ENCODE results near the gene ZNF827.

- TF ChIP-seq, protein P1, sequence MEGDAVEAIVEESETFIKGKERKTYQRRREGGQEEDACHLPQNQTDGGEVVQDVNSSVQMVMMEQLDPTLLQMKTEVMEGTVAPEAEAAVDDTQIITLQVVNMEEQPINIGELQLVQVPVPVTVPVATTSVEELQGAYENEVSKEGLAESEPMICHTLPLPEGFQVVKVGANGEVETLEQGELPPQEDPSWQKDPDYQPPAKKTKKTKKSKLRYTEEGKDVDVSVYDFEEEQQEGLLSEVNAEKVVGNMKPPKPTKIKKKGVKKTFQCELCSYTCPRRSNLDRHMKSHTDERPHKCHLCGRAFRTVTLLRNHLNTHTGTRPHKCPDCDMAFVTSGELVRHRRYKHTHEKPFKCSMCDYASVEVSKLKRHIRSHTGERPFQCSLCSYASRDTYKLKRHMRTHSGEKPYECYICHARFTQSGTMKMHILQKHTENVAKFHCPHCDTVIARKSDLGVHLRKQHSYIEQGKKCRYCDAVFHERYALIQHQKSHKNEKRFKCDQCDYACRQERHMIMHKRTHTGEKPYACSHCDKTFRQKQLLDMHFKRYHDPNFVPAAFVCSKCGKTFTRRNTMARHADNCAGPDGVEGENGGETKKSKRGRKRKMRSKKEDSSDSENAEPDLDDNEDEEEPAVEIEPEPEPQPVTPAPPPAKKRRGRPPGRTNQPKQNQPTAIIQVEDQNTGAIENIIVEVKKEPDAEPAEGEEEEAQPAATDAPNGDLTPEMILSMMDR (IDR thresholded peaks at IDR 0.05) = no peak
- TF ChIP-seq POLR2A (IDR thresholded peaks at IDR 0.05) = no peak
- TF ChIP-seq EP300 (IDR thresholded peaks at IDR 0.05) = no peak
- TF ChIP-seq POLR2AphosphoS5 (IDR thresholded peaks at IDR 0.05) = no peak
Measured at GRCh38 chr4:145878501-145879435, 59.9 kb downstream of the ZNF827 start.
